CD4-positive, alpha-beta T cell treated with Interleukin-1 beta for 1 hour (primary cell): ENCODE measurements around the gene UPF1.

Experiments
- DNase-seq, 2 donors: peaks; one replicate each; pipeline ENCODE4 v3.0.0-alpha.2; 2020 to 2022

UPF1 gene

DNA sequence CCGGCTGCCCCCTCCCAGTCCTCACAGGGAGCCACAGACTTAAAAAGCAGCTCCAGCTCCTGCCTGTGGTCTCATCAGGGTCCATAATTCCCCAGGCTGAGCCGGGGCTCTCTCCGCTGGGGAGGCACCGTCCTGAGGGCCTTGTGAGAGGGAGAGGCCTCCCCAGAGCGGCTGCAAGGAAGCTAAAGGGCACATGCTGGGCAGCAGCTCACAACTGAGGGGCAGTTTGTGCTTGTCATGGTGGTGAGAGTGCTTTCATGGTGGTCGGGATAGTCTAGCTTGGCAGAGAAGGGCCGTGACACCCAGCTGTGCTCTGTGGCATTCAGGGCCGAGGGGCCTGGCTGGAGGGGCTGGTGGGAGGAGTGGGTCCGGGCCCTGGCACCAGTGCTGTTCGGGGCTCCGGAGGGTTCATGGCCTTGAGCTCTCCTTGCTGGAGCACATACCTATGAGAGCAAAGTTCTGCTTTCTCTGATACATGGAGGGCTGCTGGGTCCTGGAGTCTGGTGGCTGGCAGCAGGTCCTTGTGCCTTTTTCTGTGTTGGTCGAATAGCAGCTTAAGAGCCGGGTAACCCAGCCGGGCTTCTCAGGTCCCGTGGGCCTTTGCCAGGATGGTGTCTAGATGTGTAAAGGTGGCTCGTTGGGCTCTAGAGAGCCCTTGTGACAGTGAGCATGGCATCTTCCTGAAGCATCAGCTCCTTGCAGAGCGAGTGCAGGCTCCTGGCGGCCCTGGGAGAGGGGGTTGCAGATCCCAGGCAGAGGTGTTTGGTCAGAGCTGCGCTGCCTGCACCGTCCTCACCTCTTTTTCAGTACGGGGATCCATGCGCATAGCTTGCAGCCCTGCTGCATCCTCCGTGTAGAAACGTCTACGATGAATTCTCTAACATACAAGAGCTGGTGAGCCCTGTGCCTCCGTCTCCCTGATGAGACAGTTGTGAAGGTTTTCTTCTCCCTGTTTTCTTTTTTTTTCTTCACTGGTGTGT, 8.8 kb downstream of the UPF1 start:
- no peak for DNase-seq

DNA sequence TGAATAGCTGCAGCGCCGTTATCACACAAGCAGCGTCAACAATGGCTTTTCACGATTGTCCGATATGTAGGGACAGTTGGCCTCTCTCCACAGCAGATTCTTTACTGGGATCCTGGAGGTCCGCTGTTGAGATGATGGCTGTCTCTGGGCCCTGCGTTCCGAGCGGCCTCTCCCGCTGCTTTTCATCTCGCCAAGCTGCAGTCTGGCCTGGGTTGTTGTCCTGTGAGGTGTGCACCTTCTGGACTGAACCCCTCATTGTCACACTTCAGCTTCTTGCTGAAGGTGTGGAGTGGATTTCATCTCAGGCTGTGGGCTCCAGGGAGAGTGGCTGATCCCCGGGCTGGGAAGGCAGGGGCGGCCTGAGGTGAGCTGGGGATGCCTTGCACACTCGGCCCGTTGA, 9.6 kb downstream of the UPF1 start:
- no peak for DNase-seq

DNA sequence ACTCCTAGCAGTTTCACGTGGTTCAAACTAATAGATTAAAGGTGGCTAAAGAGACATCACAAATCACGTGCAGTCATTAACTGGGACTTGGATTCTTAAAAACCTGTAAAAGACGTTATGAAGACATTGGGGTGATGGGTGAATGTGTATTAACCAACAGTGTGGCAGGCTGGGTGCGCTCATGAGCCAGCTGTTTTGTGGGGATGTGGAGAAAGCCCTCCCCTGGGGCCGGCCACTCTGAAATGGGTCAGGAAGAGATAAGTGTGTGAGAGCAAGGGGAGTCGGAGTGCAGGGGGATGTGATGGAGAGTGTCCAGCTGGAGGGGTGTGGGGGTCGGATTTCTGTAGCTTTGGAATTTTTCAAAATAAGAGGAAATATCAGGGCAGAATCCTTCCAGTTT, 10.4 kb downstream of the UPF1 start:
- DNase-seq = no peak

DNA sequence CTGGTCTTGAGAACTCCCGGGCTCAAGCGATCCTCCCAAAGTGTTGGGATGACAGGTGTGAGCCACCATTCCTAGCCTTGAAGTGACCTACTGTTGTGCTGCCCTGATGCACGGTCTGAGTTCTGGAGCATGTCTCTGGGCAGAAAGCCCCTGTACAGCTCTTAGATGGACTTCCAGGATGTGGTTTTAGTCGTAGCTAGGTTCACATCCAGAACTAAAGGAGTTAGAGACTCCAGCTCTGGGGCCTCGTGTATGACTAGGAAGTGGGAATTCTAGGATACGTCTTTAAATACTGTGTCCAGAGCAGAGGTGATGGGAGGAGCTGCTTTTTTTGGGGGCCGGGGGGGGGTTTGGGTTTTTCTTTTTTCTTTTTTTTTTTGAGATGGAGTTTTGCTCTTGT, 12.2 kb downstream of the UPF1 start:
- no peak for DNase-seq

DNA sequence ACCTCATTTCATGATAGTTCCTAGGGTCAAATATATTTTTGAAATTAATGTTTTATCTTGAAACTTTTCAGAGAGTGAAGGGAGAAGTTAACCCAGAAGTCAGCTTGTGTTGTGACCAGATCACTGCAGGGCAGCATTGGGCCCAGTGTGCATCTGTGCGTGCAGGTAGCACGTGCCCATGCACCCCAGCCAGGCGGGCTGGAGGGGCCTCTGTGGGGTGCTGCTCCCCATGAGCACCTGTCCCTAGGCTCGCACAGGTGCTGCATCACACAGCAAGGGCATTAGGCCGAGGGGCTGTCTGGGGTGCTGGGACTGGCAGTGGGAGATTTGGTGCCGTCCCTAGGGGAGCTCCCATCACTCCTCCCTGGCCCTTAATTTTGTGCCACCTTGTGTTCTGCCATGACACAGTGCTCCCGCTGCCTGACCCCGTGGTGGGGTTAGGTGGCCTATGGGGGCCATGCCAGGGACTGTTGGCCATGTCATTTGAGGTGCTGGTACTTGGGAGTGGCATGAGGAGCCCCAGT, 13.1 kb downstream of the UPF1 start:
- no peak for DNase-seq

DNA sequence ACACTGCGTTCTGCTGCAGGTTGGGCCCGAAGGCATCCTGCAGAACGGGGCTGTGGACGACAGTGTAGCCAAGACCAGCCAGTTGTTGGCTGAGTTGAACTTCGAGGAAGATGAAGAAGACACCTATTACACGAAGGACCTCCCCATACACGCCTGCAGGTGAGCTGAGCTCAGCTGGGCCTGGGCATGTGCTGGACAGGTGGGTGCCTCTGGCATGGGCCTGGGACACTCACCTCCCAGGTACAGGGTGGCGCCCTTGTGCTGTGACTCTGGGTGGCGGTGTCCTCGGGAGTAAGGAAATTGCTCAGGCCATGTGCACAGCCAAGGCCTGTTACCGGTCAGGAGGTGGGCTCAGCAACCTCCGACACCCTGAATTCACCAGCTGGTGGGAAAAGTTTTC, 14.2 kb downstream of the UPF1 start:
- no peak for DNase-seq

DNA sequence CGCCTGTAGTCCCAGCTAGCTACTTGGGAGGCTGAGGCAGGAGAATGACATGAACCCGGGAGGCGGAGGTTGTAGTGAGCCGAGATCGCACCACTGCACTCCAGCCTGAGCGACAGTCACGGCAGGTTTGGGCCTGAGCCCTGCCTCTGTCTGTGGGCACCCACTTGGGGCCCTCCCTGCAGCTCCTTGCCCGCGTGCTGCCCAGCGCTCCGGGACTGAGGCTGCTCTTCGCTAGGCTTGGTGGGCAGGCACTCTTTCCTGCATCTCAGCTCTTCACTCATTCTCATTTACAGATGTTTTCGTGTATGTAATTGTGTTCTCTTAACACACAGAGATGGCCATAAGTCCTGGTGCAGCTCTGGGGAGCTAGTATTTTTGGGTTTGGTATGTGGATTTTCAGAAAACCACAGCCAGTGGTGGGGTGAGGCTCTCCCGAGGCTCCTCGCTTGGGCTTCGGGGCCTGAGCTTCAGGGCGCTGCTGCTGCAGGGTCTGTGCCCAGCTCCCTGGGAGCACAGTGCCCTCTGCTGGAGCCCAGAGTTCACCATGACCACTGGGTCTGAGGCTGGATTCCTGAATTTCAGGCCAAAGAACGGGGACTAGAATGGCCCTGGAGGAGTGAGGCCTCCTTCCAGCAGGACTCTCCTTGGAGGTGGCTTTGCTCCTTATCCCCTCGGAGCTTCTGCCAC, 15.2 kb downstream of the UPF1 start:
- DNase-seq = peak; percentile 69 to 71

DNA sequence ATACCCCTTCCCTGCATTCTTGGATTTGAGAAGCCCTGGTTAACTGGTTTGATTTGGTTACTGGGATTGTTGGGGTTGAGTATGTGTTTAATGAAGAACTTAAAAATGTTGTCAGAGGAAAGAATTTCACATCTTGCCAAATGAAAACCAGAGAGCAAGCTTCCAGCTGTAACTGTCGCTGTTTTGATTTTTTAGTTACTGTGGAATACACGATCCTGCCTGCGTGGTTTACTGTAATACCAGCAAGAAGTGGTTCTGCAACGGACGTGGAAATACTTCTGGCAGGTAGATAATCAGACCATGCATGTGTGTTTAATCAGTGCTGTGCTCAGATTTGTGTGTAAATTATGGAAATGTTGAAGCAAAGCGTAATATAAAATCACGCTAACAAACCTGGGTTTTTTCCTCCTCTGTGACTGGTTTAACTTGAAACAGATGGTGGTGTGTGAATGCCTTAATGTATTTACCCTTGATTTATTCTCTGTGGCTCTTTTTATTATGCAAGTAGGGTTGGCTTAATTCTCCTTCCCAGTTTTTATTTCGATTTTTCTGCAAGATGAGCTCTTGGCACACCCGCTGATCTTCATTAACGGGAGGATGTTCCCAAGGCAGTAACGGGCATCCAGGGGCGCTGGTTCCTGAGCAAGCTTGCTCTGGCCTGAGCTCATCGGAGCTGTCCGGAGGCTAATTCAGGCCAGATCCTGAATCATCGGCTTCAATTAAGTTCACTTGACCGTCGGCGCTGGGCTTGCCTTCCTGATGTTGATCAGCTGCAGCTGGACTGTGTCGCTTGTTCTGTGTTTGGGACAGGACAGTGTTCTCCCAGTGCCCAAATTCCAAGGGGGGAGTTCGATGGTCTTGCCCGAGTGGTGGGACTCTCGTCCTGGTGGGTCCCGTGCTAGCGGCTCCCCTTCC, 16.0 kb downstream of the UPF1 start:
- DNase-seq = no peak

DNA sequence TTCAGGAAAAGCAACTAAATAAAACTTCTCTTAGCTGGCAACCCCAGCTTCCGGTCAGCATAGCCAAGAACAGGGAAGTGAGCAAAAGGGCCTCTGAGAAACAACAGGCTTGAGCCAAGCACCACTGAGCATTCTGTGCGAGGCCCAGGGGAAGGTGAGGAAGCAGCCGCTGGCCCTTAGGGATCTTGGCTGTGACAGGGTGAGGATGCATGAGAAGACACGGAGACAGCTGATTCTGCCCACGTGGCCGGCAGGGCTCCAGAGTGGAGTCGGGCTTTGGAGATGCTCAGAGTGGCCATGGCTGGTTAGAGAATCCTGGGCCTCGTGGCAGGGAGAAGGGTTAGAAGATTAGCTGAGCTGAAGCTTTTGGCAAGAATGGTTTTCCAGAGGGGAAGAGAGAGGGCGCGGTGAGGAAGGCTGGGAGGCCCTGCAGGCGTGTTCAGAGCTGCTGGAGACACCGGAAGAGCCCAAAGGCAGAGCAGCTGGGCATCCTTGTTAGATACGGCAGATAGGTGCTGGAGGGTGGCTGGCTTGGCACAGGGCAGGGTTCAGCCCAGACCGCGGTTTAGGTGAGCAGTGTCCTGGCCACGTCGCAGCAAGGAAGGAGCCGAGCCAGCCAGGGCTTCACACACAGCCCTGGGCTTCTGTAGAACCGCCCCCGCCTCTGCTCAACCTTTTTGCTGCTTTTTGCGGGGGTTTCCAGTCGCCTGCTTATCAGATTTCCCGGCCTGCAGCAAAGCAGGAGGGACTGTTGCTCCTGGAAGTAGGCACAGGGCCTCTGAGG, 17.3 kb downstream of the UPF1 start:
- peak in 1 of 2 donors; percentile 54 for DNase-seq

DNA sequence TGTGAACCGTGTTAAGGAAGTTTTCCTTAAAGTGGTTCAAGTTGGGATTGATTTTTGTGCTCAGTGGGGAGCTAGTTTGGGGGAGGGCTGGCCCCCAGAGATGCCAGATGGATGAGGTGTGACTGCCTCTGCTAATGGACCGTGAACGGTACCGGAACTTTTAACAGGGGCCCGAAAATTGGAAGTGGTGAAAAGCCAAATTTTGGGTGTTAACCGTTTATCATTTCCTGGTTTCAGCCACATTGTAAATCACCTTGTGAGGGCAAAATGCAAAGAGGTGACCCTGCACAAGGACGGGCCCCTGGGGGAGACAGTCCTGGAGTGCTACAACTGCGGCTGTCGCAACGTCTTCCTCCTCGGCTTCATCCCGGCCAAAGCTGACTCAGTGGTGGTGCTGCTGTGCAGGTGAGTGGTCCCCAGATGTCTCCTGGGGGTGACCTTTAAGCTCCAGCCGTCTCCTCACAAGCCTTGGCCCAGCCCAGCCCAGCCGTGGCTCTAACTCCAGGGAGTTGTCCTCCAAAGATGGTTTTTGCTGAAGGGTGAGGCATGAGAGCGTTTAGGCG, 18.2 kb downstream of the UPF1 start:
- no peak for DNase-seq

DNA sequence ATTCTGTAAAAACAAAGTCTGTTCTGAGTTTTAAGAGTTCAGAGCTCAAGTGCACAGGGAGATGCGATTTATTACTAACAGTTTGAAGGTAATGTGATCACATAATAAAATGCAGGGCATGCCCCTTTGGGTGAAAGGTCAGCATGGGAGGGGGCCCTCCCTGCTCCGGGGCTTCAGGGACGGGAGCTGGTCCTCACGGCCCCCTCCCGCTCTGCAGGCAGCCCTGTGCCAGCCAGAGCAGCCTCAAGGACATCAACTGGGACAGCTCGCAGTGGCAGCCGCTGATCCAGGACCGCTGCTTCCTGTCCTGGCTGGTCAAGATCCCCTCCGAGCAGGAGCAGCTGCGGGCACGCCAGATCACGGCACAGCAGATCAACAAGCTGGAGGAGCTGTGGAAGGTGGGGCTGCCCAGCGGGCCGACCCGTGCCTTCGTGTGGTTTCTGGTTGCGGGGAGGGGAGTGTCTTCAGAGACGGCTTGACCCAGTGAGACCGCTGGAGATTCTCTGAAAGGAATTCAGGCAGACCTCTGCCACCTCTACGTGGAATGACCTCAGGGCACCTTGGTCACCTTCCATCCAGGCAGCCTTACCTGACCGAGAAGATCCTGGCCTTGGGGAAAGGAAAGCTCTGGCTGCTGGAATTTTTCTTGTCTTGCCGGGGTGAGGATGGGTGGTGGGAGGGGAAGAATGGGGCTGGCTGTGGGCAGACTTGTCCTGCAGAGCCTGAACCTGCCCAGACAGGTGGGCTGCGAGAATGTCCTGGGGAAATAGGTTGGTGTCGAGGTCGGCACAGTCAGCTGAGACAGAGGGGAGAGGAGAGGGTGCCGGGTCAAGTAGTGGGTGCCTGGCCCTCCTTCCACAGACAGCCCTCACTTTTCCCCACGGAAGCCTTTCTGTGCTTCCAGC, 19.0 kb downstream of the UPF1 start:
- DNase-seq = no peak

DNA sequence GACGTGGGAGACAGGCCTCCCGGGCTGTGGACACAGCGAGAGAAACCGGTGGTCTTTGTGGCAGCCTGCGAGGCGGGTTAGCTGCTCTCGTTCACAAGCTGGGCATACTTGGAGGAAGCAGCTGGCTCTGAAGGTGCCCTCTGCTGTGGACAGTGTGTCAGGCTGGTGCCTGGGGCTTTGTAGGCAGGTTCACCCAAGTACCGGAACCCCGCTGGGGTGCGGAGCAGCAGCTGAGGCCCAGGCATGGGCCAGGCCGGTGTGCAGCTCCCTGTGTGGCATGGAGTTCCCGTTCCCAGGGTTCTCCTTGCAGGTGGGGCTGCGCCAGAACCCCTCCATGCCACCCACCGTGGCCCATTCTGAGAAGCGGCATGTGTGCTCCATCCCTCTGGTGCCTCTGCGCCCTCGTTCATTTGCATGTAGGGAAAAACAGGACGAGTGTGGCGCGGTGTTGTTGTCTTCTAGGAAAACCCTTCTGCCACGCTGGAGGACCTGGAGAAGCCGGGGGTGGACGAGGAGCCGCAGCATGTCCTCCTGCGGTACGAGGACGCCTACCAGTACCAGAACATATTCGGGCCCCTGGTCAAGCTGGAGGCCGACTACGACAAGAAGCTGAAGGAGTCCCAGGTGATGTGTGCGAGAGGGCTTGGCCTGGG, 20.0 kb downstream of the UPF1 start:
- no peak for DNase-seq

DNA sequence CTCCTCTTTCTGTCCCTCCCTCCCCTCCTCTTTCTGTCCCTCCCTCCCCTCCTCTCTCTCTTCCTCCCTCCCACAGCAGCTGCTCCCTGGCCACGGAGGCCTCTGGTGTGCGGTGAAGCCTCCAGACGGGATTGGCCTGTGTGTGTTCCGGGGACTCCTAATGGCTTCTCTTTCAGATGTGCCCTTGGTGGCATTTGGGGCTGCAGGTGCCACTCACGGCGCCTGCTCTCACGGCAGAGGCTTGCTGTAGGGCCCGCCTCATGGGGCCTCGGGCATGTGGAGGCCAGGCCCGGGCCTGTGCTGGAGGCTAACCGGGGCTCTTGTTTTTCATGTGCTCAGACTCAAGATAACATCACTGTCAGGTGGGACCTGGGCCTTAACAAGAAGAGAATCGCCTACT, 20.9 kb downstream of the UPF1 start:
- DNase-seq = no peak

DNA sequence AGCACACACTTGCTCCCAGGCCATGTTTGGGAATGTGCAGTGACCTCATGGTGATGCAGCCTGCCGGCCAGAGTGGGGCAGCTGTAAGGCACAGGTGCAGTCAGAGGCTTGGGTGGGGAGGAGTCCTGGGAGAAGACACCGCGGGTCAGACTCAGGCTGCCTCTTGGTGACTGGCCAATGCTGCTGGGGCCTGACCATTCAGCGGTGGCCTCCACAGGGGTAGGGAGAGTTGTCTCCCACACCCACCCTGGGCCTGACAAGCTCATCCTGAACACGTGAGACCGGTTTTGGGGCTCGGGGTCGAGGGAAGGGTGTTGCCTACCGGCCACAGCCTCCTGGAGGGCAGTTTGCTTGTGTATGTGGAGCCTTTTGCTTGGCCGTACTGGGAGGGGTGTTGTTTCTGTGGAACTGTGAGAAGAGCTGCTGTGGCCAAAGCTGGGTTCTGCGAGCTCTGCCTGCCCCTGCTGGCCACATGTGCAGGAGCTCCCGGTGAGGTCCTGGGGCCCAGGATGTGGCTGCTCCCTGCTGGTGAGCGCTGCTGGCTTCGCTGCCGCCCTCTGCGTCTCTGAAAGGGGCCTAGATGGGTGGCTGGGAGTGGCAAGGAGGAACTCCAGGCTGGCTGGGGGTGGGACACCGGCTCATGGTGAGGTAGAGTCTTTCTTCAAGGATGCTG, 22.1 kb downstream of the UPF1 start:
- no peak for DNase-seq

DNA sequence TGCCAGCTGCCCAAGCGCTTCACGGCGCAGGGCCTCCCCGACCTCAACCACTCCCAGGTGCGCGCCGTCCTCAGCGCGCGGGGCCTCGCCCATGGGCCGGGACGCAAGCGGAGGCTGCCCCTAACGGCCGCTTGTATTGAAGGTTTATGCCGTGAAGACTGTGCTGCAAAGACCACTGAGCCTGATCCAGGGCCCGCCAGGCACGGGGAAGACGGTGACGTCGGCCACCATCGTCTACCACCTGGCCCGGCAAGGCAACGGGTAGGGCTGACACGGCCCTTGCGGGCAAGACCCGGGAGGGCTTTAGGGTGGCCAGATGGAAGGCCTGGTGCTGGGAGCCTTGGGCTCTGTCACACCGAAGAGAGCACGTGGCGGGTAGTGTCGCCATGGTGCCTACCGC, 23.2 kb downstream of the UPF1 start:
- DNase-seq = no peak

DNA sequence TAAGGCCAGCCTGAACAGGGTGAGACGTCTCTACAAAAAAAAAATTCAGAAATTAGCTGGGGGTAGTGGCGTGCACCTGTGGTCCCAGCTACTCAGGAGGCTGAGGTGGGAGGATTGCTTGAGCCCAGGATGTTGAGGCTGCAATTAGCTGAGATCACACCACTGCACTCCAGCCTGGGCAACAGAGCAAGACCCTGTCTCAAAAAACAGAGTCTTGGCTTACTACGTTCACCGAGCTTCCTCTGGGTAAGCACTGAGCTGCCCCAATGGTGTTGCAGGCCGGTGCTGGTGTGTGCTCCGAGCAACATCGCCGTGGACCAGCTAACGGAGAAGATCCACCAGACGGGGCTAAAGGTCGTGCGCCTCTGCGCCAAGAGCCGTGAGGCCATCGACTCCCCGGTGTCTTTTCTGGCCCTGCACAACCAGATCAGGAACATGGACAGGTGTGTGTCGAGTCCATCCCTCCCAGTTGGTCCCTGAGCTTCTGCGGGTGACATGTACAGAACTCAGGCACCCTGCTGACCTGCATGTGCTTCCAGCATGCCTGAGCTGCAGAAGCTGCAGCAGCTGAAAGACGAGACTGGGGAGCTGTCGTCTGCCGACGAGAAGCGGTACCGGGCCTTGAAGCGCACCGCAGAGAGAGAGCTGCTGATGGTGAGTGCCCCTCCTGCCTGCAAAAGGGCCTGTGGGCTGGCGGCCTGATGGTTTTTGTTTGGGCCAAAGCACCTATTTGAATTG, 24.1 kb downstream of the UPF1 start:
- no peak for DNase-seq

DNA sequence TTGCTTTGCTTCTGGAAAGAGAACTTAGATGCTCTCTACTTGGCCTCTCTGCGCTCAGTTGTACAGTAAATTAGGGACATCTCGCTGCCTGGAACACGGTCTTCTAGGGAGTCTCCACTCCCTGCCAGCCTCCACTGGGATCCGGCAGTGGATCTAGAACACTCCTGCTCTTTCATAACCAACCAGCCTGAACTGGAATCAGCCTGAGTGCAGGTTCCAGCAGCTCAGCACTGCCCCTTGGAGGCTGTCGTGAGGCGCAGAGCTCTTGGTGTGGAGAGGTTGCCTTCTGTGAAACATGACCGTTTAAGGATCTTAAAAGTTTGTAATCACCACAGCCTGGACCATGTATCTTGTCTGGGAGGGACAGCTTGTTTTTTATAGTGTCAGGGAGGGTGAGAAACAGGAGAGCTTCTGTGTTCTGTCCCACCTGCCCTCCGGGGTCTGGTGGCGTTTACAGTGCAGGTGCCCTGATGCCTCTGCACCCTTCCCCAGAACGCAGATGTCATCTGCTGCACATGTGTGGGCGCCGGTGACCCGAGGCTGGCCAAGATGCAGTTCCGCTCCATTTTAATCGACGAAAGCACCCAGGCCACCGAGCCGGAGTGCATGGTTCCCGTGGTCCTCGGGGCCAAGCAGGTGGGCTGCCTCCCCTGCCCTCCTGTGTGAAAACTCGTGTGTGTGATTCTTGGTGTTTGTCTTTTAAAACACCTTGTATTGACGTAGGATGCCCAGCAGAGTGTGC, 24.8 kb downstream of the UPF1 start:
- DNase-seq = no peak

DNA sequence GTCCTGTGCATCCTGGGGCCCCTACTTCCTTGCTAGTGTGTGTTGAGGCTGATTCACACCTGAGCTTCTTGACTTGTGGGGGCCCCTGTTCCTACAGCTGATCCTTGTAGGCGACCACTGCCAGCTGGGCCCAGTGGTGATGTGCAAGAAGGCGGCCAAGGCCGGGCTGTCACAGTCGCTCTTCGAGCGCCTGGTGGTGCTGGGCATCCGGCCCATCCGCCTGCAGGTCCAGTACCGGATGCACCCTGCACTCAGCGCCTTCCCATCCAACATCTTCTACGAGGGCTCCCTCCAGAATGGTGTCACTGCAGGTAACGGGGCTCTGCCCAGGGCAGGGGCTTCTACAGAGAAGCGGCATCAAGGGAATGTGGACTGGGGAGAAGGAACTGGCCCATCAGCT, 25.5 kb downstream of the UPF1 start:
- no peak for DNase-seq
